Astrocyte (in vitro differentiated cells and primary cell): ENCODE measurements around the gene CHCHD6. TPM values are rescaled to one million over a fixed set of nuclear protein-coding genes. Genes with fewer than 3 reads are reported as not detected.

Source experiments
- DNase-seq: peaks from one replicate; pipeline ENCODE4 v3.0.0-alpha.2; 2010; ENCODE audit warnings: low read depth
- FAIRE-seq: peaks from 2 replicates; lab custom pipeline; 2011; peaks lifted over from hg19 to GRCh38; lab: Jason Lieb, UNC
- H2AFZ ChIP-seq: 2 replicates; pipeline ENCODE4 v1.6.0; 2012; ENCODE audit warnings: low read depth, low read length, inconsistent platforms
- H3K27ac ChIP-seq: 2 replicates; pipeline ENCODE4 v1.5.1; 2011; ENCODE audit warnings: low read depth, low read length, inconsistent platforms
- H3K27me3 ChIP-seq: 2 replicates; pipeline ENCODE4 v1.6.0; 2011; ENCODE audit warnings: low read length, inconsistent platforms; ENCODE audit not compliant: insufficient read depth
- H3K36me3 ChIP-seq: 2 replicates; pipeline ENCODE4 v1.5.1; 2011; ENCODE audit warnings: low read length, inconsistent platforms; ENCODE audit not compliant: insufficient read depth
- H3K4me1 ChIP-seq: 2 replicates; pipeline ENCODE4 v1.5.1; 2011; ENCODE audit warnings: low read length, inconsistent platforms; ENCODE audit not compliant: insufficient read depth
- H3K4me2 ChIP-seq: 2 replicates; pipeline ENCODE4 v1.6.0; 2012; ENCODE audit warnings: low read length, inconsistent platforms
- H3K4me3 ChIP-seq: 2 replicates; pipeline ENCODE4 v1.5.1; 2011; ENCODE audit warnings: low read depth, mild to moderate bottlenecking, low read length, inconsistent platforms; ENCODE audit not compliant: insufficient read depth
- H3K79me2 ChIP-seq: 2 replicates; pipeline ENCODE4 v1.6.0; 2012; ENCODE audit warnings: mild to moderate bottlenecking, low read length, inconsistent platforms; ENCODE audit not compliant: insufficient read depth
- H3K9ac ChIP-seq: 2 replicates; pipeline ENCODE4 v1.6.0; 2012; ENCODE audit warnings: mild to moderate bottlenecking, low read length, inconsistent platforms
- H3K9me3 ChIP-seq: 2 replicates; pipeline ENCODE4 v1.5.1; 2012; ENCODE audit warnings: low read depth, mild to moderate bottlenecking, low read length, inconsistent platforms; ENCODE audit not compliant: insufficient read depth
- H4K20me1 ChIP-seq: 2 replicates; pipeline ENCODE4 v1.6.0; 2012; ENCODE audit warnings: low read length, inconsistent platforms; ENCODE audit not compliant: insufficient read depth
- H3K27ac Mint-ChIP-seq: one replicate; pipeline ENCODE4 v1.8.0; 2021; ENCODE audit warnings: mild to moderate bottlenecking, mixed read lengths; ENCODE audit not compliant: unreplicated experiment
- H3K27me3 Mint-ChIP-seq: one replicate; pipeline ENCODE4 v1.8.0; 2021; ENCODE audit warnings: low read depth, mixed read lengths; ENCODE audit not compliant: unreplicated experiment
- H3K36me3 Mint-ChIP-seq: one replicate; pipeline ENCODE4 v1.8.0; 2021; ENCODE audit warnings: low read depth, mixed read lengths; ENCODE audit not compliant: unreplicated experiment
- H3K4me1 Mint-ChIP-seq: one replicate; pipeline ENCODE4 v1.8.0; 2021; ENCODE audit warnings: low read depth, mixed read lengths; ENCODE audit not compliant: unreplicated experiment
- H3K4me3 Mint-ChIP-seq: one replicate; pipeline ENCODE4 v1.8.0; 2021; ENCODE audit warnings: mild to moderate bottlenecking, moderate library complexity, mixed read lengths; ENCODE audit not compliant: unreplicated experiment
- H3K9me3 Mint-ChIP-seq: one replicate; pipeline ENCODE4 v1.8.0; 2021; ENCODE audit warnings: mild to moderate bottlenecking, mixed read lengths; ENCODE audit not compliant: unreplicated experiment
- CTCF ChIP-seq: IDR thresholded peaks from 2 replicates; pipeline ENCODE4 v1.5.1; 2011; ENCODE audit warnings: low read depth, mild to moderate bottlenecking, inconsistent platforms, low read length, moderate library complexity; ENCODE audit not compliant: insufficient read depth
- EZH2 ChIP-seq: IDR thresholded peaks from 2 replicates; pipeline ENCODE4 v1.6.1; 2012; ENCODE audit warnings: mild to moderate bottlenecking, low read length, inconsistent platforms; ENCODE audit not compliant: insufficient read depth
- total RNA-seq: library from RNA; stranded (reverse); gene quantifications from 2 replicates; pipeline ENCODE4 v1.2.1, GENCODE V29; 2021

The CHCHD6 gene
- total RNA-seq, 1 donor from 2014 or later, result 21.1 TPM

- Mint-ChIP-seq H3K4me3 (no peak overlapping the region), H3K36me3 (peaks cover 7% of the 10 kb centered on the region), H3K27me3 (peaks cover 28% of the 10 kb centered on the region), H3K4me1 (peaks cover 21% of the 10 kb centered on the region), H3K27ac (no peak overlapping the region), H3K9me3 (no peaks in the 10 kb centered on the region)
- Histone ChIP-seq H3K79me2 (no peaks in the 10 kb centered on the region), H2AFZ (no peak overlapping the region), H3K27me3 (no peaks in the 10 kb centered on the region), H3K4me2 (no peak overlapping the region), H4K20me1 (no peaks in the 10 kb centered on the region), H3K27ac (no peak overlapping the region), H3K9ac (no peak overlapping the region), H3K4me1 (no peaks in the 10 kb centered on the region), H3K9me3 (no peaks in the 10 kb centered on the region), H3K36me3 (no peaks in the 10 kb centered on the region), H3K4me3 (no peak overlapping the region)
- no peak for FAIRE-seq
- no peak for DNase-seq
- TF ChIP-seq EZH2 (no peak), CTCF (no peak)
Measured at GRCh38 chr3:126897943-126898342, 193.9 kb downstream of the CHCHD6 start.

GRCh38 chr3:126900859-126901540 is 197.0 kb downstream of the CHCHD6 start:
- TF ChIP-seq CTCF (no peak), EZH2 (no peak)
- FAIRE-seq, result no peak
- H3K27me3 Mint-ChIP-seq, result peaks cover 23% of the 10 kb centered on the region

DNA sequence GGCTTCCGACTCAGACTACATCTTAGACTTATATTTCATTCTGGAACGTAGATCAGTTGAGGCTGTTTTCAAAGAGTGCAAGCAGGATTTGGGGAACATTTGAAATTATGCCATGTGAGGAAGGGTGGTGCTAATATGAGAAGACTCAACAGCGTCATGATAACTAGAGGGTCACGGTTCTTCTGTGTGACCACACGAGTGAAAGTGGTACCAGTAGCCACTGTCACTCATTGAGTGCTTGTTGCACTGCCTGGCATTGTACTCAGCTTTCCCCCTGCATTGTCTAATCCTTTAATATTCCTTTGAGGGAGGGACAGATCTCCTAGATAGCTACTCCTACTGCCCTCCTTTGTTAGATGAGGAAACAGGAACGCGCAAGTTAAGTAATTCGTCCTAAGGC is 197.6 kb downstream of the CHCHD6 start:
- peaks cover 2% of the 10 kb centered on the region for H3K9me3 Mint-ChIP-seq
- no peak overlapping the region for H3K4me3 ChIP-seq
- FAIRE-seq, result no peak

More at GRCh38 chr3:126900859-126901540, 197.0 kb downstream of the CHCHD6 start:
- Mint-ChIP-seq H3K36me3 (peaks cover 7% of the 10 kb centered on the region), H3K4me1 (peaks cover 5% of the 10 kb centered on the region), H3K27ac (no peak overlapping the region), H3K9me3 (no peaks in the 10 kb centered on the region), H3K4me3 (no peak overlapping the region)
- no peak overlapping the region for H3K4me2 ChIP-seq
- no peak overlapping the region for H3K27ac ChIP-seq
- no peak overlapping the region for H3K9ac ChIP-seq
- no peak overlapping the region for H3K4me3 ChIP-seq
- DNase-seq, result no peak
- no peak overlapping the region for H2AFZ ChIP-seq
- no peaks in the 10 kb centered on the region for H4K20me1 ChIP-seq
- no peaks in the 10 kb centered on the region for H3K9me3 ChIP-seq
- H3K36me3 ChIP-seq, result no peaks in the 10 kb centered on the region
- no peaks in the 10 kb centered on the region for H3K4me1 ChIP-seq
- no peaks in the 10 kb centered on the region for H3K79me2 ChIP-seq
- no peaks in the 10 kb centered on the region for H3K27me3 ChIP-seq

More for the DNA sequence above, 197.6 kb downstream of the CHCHD6 start:
- H3K4me3 Mint-ChIP-seq, result no peak overlapping the region
- H3K4me2 ChIP-seq, result no peak overlapping the region
- DNase-seq, result no peak
- H3K79me2 ChIP-seq, result no peaks in the 10 kb centered on the region
- no peaks in the 10 kb centered on the region for H4K20me1 ChIP-seq
- no peak overlapping the region for H3K27ac ChIP-seq
- no peaks in the 10 kb centered on the region for H3K4me1 ChIP-seq
- H2AFZ ChIP-seq, result no peak overlapping the region
- no peaks in the 10 kb centered on the region for H3K36me3 ChIP-seq
- peaks cover 11% of the 10 kb centered on the region for H3K36me3 Mint-ChIP-seq
- no peak overlapping the region for H3K9ac ChIP-seq
- TF ChIP-seq CTCF, result no peak
- peaks cover 21% of the 10 kb centered on the region for H3K27me3 Mint-ChIP-seq
- peaks cover 3% of the 10 kb centered on the region for H3K4me1 Mint-ChIP-seq
- H3K27me3 ChIP-seq, result no peaks in the 10 kb centered on the region
- H3K9me3 ChIP-seq, result no peaks in the 10 kb centered on the region
- no peak overlapping the region for H3K27ac Mint-ChIP-seq
